ENCODE measurements around the gene MYG1.

Gene MYG1

GRCh38 chr12:53308276-53308675 is 8.8 kb downstream of the MYG1 start:
- Histone ChIP-seq H3K36me3 (ENCODE audit: insufficient read depth, low read length) (peaks cover 46% of the 10 kb centered on the region), H3K4me3 (no peak overlapping the region)
- TF ChIP-seq POLR2AphosphoS5 (IDR thresholded peaks at IDR 0.05; ENCODE audit: borderline replicate concordance, low read depth, low read length) (no peak; the same call in 1 of the 2 replicates), EZH2 (IDR thresholded peaks at IDR 0.05) (no peak), FOXP2 (optimal IDR thresholded peaks at IDR 0.05; ENCODE audit: control extremely low read depth, extremely low read length, insufficient read depth) (no peak)

GRCh38 chr12:53313996-53314395 is 14.5 kb downstream of the MYG1 start:
- Histone ChIP-seq H3K4me3 (no peak overlapping the region), H3K9me3 (ENCODE audit: low read depth, low read length) (no peaks in the 10 kb centered on the region), H3K36me3 (ENCODE audit: insufficient read depth, low read length) (peaks cover 38% of the 10 kb centered on the region), H3K27ac (no peak overlapping the region), H3K9ac (ENCODE audit: insufficient read length) (no peak overlapping the region)
- DNase-seq (ENCODE audit: low read depth, low spot score): no peak
- no peak for TF ChIP-seq EZH2 (IDR thresholded peaks at IDR 0.05)
- TF ChIP-seq POLR2AphosphoS5 (IDR thresholded peaks at IDR 0.05; ENCODE audit: borderline replicate concordance, low read depth, low read length): no peak
- TF ChIP-seq FOXP2 (optimal IDR thresholded peaks at IDR 0.05; ENCODE audit: control extremely low read depth, extremely low read length, insufficient read depth): no peak

More at GRCh38 chr12:53308276-53308675, 8.8 kb downstream of the MYG1 start:
- Histone ChIP-seq H3K9me3 (ENCODE audit: low read depth, low read length) (no peaks in the 10 kb centered on the region), H3K27ac (no peak overlapping the region), H3K9ac (ENCODE audit: insufficient read length) (no peak overlapping the region)
- DNase-seq (ENCODE audit: low read depth, low spot score): no peak

GRCh38 chr12:53320352-53321195 is 21.1 kb downstream of the MYG1 start:
- peak overlapping the region; percentile 100 for H3K4me3 ChIP-seq
- H3K9me3 ChIP-seq (ENCODE audit: low read depth, low read length): no peaks in the 10 kb centered on the region
- H3K36me3 ChIP-seq (ENCODE audit: insufficient read depth, low read length): peaks cover 27% of the 10 kb centered on the region
- DNase-seq (ENCODE audit: low read depth, low spot score): no peak
- H3K9ac ChIP-seq (ENCODE audit: insufficient read length): peak overlapping the region; percentile 99
- TF ChIP-seq FOXP2 (optimal IDR thresholded peaks at IDR 0.05; ENCODE audit: control extremely low read depth, extremely low read length, insufficient read depth) (no peak), EZH2 (IDR thresholded peaks at IDR 0.05) (no peak), POLR2AphosphoS5 (IDR thresholded peaks at IDR 0.05; ENCODE audit: borderline replicate concordance, low read depth, low read length) (no peak)
- H3K27ac ChIP-seq: peak overlapping the region; percentile 98

- DNase-seq (ENCODE audit: low read depth, low spot score): no peak
- peak overlapping the region; percentile 57 for H3K9ac ChIP-seq (ENCODE audit: insufficient read length)
- TF ChIP-seq POLR2AphosphoS5 (IDR thresholded peaks at IDR 0.05; ENCODE audit: borderline replicate concordance, low read depth, low read length) (no peak), FOXP2 (optimal IDR thresholded peaks at IDR 0.05; ENCODE audit: control extremely low read depth, extremely low read length, insufficient read depth) (no peak), EZH2 (IDR thresholded peaks at IDR 0.05) (no peak)
- no peaks in the 10 kb centered on the region for H3K9me3 ChIP-seq (ENCODE audit: low read depth, low read length)
- H3K36me3 ChIP-seq (ENCODE audit: insufficient read depth, low read length): peaks cover 7% of the 10 kb centered on the region; the same call in 1 of the 2 replicates
- no peak overlapping the region for H3K4me3 ChIP-seq
- no peak overlapping the region for H3K27ac ChIP-seq
Measured at GRCh38 chr12:53324113-53324778, 24.8 kb downstream of the MYG1 start.

- no peaks in the 10 kb centered on the region for H3K9me3 ChIP-seq (ENCODE audit: low read depth, low read length)
- H3K27ac ChIP-seq: peak overlapping the region; percentile 31; the same call in 1 of the 2 replicates
- peak overlapping the region; percentile 28; the same call in 1 of the 2 replicates for H3K4me3 ChIP-seq
- TF ChIP-seq EZH2 (IDR thresholded peaks at IDR 0.05) (no peak), POLR2AphosphoS5 (IDR thresholded peaks at IDR 0.05; ENCODE audit: borderline replicate concordance, low read depth, low read length) (peak; percentile 80)
- peak overlapping the region; percentile 57 for H3K9ac ChIP-seq (ENCODE audit: insufficient read length)
- peaks cover 4% of the 10 kb centered on the region; the same call in 1 of the 2 replicates for H3K36me3 ChIP-seq (ENCODE audit: insufficient read depth, low read length)
- DNase-seq (ENCODE audit: low read depth, low spot score): no peak
Measured at GRCh38 chr12:53324779-53325510, 25.4 kb downstream of the MYG1 start.

- Histone ChIP-seq H3K36me3 (ENCODE audit: insufficient read depth, low read length) (no peaks in the 10 kb centered on the region), H3K9ac (ENCODE audit: insufficient read length) (no peak overlapping the region), H3K4me3 (no peak overlapping the region), H3K9me3 (ENCODE audit: low read depth, low read length) (no peaks in the 10 kb centered on the region), H3K27ac (no peak overlapping the region)
- no peak for TF ChIP-seq POLR2AphosphoS5 (IDR thresholded peaks at IDR 0.05; ENCODE audit: borderline replicate concordance, low read depth, low read length)
- TF ChIP-seq EZH2 (IDR thresholded peaks at IDR 0.05): no peak
- TF ChIP-seq FOXP2 (optimal IDR thresholded peaks at IDR 0.05; ENCODE audit: control extremely low read depth, extremely low read length, insufficient read depth): no peak
- DNase-seq (ENCODE audit: low read depth, low spot score): no peak
Measured at GRCh38 chr12:53325511-53326061, 26.1 kb downstream of the MYG1 start.

- H3K27ac ChIP-seq: no peak overlapping the region
- H3K4me3 ChIP-seq: no peak overlapping the region
- H3K9ac ChIP-seq (ENCODE audit: insufficient read length): no peak overlapping the region
Measured at GRCh38 chr12:53326460-53327185, 27.1 kb downstream of the MYG1 start.

More at GRCh38 chr12:53326460-53327185, 27.1 kb downstream of the MYG1 start:
- TF ChIP-seq EZH2 (IDR thresholded peaks at IDR 0.05) (no peak), POLR2AphosphoS5 (IDR thresholded peaks at IDR 0.05; ENCODE audit: borderline replicate concordance, low read depth, low read length) (no peak), FOXP2 (optimal IDR thresholded peaks at IDR 0.05; ENCODE audit: control extremely low read depth, extremely low read length, insufficient read depth) (no peak)
- Histone ChIP-seq H3K36me3 (ENCODE audit: insufficient read depth, low read length) (no peaks in the 10 kb centered on the region), H3K9me3 (ENCODE audit: low read depth, low read length) (no peaks in the 10 kb centered on the region)
- no peak for DNase-seq (ENCODE audit: low read depth, low spot score)

Data from SK-N-MC (cell line).